Fibroblast of lung (primary cell): Measurements from ENCODE around the gene ATG5.

ENCODE experiments used
- CTCF ChIP-seq, 2 donors: IDR thresholded peaks in 1 of 2; conservative IDR thresholded peaks in 1 of 2; 1 replicate in 1 of 2; 2 replicates in 1 of 2; pipeline ENCODE4 v1.5.1; 2011 to 2012; ENCODE audit warnings: low read length in 2 of 2, control low read depth in 1 of 2, inconsistent platforms in 1 of 2, low read depth in 1 of 2, mild to moderate bottlenecking in 1 of 2
- EZH2 ChIP-seq: IDR thresholded peaks from 2 replicates; pipeline ENCODE4 v1.5.1; 2012; ENCODE audit warnings: low read length, control low read depth, mild to moderate bottlenecking; ENCODE audit errors: missing control alignments

- TF ChIP-seq CTCF (conservative IDR thresholded peaks at IDR 0.05 in 1 of 2, IDR thresholded peaks at IDR 0.05 in 1 of 2; ENCODE audit: low read depth in 1 of 2, low read length in 2 of 2): no peak
- no peak for TF ChIP-seq EZH2
Observed at GRCh38 chr6:106173124-106173879, 152.3 kb downstream of the ATG5 start.
